Heart right ventricle (tissue), 16 donors: Measurements from ENCODE around the gene CCL25. TPM values are rescaled to one million over a fixed set of nuclear protein-coding genes. Genes with fewer than 3 reads are reported as not detected.

ENCODE experiments used
- ATAC-seq, 8 donors: fragments of 200-7000 bp; cut with Tn5 transposase; one replicate each; pipeline ENCODE4 v1.9.1; 2020; ENCODE audit warnings: mild to moderate bottlenecking in 8 of 8, moderate library complexity in 8 of 8, moderate number of reproducible peaks in 1 of 8
- DNase-seq, 2 donors: peaks; one replicate each; pipeline ENCODE4 v3.0.0-alpha.2; 2020
- H3K27ac ChIP-seq, 10 donors: fragments of 200-600 bp; sonication (generic) in 2 of 10; one replicate each; pipeline versions ENCODE4 v1.5.0 to v1.8.0; 2020 to 2022; ENCODE audit warnings: mild to moderate bottlenecking in 3 of 10
- H3K27me3 ChIP-seq, 7 donors: fragments of 200-600 bp; one replicate each; pipeline ENCODE4 v1.8.0; 2021 to 2022; ENCODE audit warnings: mild to moderate bottlenecking in 2 of 7
- H3K36me3 ChIP-seq, 9 donors: fragments of 200-600 bp; sonication (generic) in 1 of 9; one replicate each; pipeline versions ENCODE4 v1.5.0 to v1.8.0; 2020 to 2022; ENCODE audit warnings: mild to moderate bottlenecking in 2 of 9
- H3K4me1 ChIP-seq, 9 donors: fragments of 200-600 bp; sonication (generic) in 1 of 9; one replicate each; pipeline versions ENCODE4 v1.5.0 to v1.8.0; 2020 to 2022; ENCODE audit warnings: mild to moderate bottlenecking in 4 of 9
- H3K4me3 ChIP-seq, 10 donors: fragments of 200-600 bp; sonication (generic) in 2 of 10; one replicate each; pipeline versions ENCODE4 v1.5.0 to v1.8.0; 2020 to 2022; ENCODE audit warnings: mild to moderate bottlenecking in 7 of 10, moderate library complexity in 2 of 10
- H3K9me3 ChIP-seq, 11 donors: fragments of 200-600 bp in 10 of 11; sonication (generic) in 2 of 11; one replicate each; pipeline versions ENCODE4 v1.5.0 to v1.8.0; 2013 to 2022; ENCODE audit warnings: mild to moderate bottlenecking in 2 of 11, control low read depth in 1 of 11, moderate library complexity in 1 of 11
- WGBS, 2 donors: extraction: QIAGEN DNeasy Blood & Tissue Kit; methylation state at CpG; one replicate each; pipeline ENCODE4 v1.1.7; 2013; ENCODE audit warnings: inconsistent platforms in 1 of 2; 5-methylcytosine and 5-hydroxymethylcytosine counted together
- intact Hi-C, 10 donors: fragments of 100-400 bp; cut with DNase I; formaldehyde crosslinking; loops; one replicate each; pipeline versions ENCODE4 v1.11.1 to v1.14.2; 2022
- polyA plus RNA-seq, 2 donors: library from polyadenylated mRNA; stranded (reverse); fragments of 200-250 nt; gene quantifications; one replicate each; pipeline ENCODE4 v1.2.3, GENCODE V29; 2013
- total RNA-seq, 10 donors: library from RNA; stranded (reverse); fragmentation: NEBNext Ultra II Directional in 3 of 10; extraction: Animal tissue kit (Norgen Biotek cat#: 25700) in 3 of 10; gene quantifications; one replicate each; pipeline versions ENCODE4 v1.2.1 to v1.2.4, GENCODE V29; 2021 to 2023
- TF ChIP-seq, protein P1 (sequence below), 9 donors: fragments of 200-600 bp; sonication (generic) in 2 of 9; IDR thresholded peaks; one replicate each; pipeline versions ENCODE4 v1.5.0 to v1.8.0; 2021 to 2022; ENCODE audit warnings: antibody characterized with exemption in 9 of 9, mild to moderate bottlenecking in 5 of 9, moderate library complexity in 1 of 9
- donor health status: Arrhythmogenic right ventricular cardiomyopathy.
- donor health status: ischemic (EF 13 %, LVEDD 7.1; RV severe dilation, severe dysfunction).
- donor health status: healthy with polysubstance abuse.
- donor health status: DM: no; HTN: yes; CAD: no.
- donor health status: DM: no; HTN: no; CAD: no.
- donor health status: ischemic (EF 25% LVEDD 6.9; RV normal size, moderate dysfunction).
- donor health status: ischemic (EF 25% LVEDD 5.7; RV mildly dilated, moderate dysfunction).
- donor health status: healthy.
- donor health status: DM: yes; HTN: yes; CAD: no.
- donor health status: Ischemic cardiomyopathy.
- donor health status: ischemic (EF 35%, LVEDD 5.7; RV mildly dilated, moderate dysfunction).
- donor health status: nonischemic (EF 11% LVEDD 7.7; RV severe dilation, severe dysfunction).
- donor health status: DM: yes; HTN: yes; CAD: no.
- donor health status: PGD.
- donor health status: ischemic (EF 29% LVEDD 5.4; RV normal size, mild dysfunction).
- donor health status: nonischemic (EF 23%, LVEDD 6.1; RV moderate dilation, normal function).

CCL25 gene
- total and polyA plus RNA-seq, 12 donors: not detected

DNA sequence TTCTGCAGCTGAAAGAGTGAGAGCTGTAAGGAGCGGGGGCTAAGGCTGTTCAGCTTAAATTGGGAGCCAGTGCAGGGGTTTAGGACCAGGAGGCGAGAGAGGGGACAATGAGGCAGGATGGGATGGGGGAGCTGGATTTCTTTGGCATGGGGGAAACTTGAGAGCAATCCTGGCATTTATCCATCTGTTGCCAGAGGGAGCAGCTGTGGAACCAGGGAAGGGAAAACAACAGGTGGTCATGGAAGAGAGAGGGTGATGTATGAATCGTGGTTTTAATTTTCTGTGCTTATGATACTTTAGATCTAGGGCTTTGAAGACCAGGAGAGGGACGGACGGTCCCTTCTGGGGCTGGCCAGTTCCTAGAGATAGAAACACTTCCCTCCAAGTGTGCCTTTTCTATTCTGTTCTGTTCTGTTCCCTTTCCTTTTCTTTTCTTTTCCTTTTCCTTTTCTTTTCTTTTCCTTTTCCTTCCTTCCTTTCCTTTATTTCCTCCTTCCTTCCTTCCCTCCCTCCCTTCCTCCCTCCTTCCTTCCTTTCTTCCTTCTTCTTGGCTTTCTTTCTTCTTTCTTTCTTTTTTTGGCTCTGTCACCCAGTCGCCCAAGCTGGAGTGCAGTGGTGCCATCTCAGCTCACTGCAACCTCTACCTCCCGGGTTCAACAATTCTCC, 16.0 kb upstream of the CCL25 start:
- Histone ChIP-seq H3K4me1 (no peaks in the 10 kb centered on the region), H3K36me3 (no peaks in the 10 kb centered on the region), H3K9me3 (no peaks in the 10 kb centered on the region), H3K4me3 (no peak overlapping the region), H3K27me3 (peaks cover 0 to 32% (median 6%) of the 10 kb centered on the region in 7 donors), H3K27ac (no peak overlapping the region)
- intact Hi-C loops: no loop called here
- no peak for DNase-seq
- ATAC-seq: no peak
- WGBS, 2 donors: 66 to 70% methylated on average over 7 of the region's 7 CpGs
- TF ChIP-seq, protein P1, sequence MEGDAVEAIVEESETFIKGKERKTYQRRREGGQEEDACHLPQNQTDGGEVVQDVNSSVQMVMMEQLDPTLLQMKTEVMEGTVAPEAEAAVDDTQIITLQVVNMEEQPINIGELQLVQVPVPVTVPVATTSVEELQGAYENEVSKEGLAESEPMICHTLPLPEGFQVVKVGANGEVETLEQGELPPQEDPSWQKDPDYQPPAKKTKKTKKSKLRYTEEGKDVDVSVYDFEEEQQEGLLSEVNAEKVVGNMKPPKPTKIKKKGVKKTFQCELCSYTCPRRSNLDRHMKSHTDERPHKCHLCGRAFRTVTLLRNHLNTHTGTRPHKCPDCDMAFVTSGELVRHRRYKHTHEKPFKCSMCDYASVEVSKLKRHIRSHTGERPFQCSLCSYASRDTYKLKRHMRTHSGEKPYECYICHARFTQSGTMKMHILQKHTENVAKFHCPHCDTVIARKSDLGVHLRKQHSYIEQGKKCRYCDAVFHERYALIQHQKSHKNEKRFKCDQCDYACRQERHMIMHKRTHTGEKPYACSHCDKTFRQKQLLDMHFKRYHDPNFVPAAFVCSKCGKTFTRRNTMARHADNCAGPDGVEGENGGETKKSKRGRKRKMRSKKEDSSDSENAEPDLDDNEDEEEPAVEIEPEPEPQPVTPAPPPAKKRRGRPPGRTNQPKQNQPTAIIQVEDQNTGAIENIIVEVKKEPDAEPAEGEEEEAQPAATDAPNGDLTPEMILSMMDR (IDR thresholded peaks at IDR 0.05): no peak

DNA sequence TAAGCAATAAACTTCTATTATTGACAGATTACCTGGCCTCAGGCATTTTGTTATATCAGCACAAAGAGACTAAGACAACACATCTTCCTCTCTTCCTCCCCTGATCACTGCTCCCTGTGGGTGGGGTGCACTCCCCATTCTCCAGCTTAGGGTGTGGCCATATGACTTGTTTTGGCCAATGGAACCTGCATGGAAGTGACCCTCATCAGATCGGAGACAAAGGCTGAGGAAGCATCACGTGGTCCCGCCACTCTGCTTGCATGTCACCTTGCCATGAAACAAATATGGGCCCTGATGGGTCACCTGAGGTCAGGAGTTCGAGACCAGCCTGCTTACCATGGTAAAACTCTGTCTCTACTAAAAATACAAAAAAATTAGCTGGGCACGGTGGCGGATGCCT, 13.7 kb upstream of the CCL25 start:
- WGBS, 2 donors: 76 to 80% methylated on average over 6 of the region's 6 CpGs
- no peak for DNase-seq

DNA sequence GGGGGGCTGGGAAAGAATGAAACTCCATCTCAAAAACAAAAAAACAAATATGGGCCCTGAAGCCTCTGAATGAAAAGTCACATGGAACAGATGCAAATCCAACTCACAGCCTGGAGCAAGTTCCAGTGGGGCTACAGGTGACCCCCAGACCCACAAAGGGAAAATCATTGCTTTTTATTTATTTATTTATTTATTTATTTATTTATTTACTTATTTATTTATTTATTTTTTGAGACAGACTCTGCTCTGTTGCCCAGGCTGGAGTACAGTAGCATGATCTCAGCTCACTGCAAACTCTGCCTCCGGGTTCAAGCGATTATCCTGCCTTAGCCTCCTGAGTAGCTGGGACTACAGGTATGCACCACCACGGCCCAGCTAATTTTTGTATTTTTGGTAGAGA, 13.3 kb upstream of the CCL25 start:
- 95 to 100% methylated on average over 3 of the region's 3 CpGs for WGBS, 2 donors
- Histone ChIP-seq H3K4me1 (no peaks in the 10 kb centered on the region), H3K27ac (no peak overlapping the region), H3K9me3 (no peaks in the 10 kb centered on the region), H3K4me3 (no peak overlapping the region), H3K27me3 (peaks cover 0 to 33% (median 6%) of the 10 kb centered on the region in 7 donors), H3K36me3 (no peaks in the 10 kb centered on the region)
- ATAC-seq: no peak
- TF ChIP-seq, protein P1 (IDR thresholded peaks at IDR 0.05): no peak
- DNase-seq: no peak
- intact Hi-C loops: no loop called here

More for the DNA sequence above, 13.7 kb upstream of the CCL25 start:
- Histone ChIP-seq H3K27ac (no peak overlapping the region), H3K36me3 (no peaks in the 10 kb centered on the region), H3K9me3 (no peaks in the 10 kb centered on the region), H3K4me3 (no peak overlapping the region), H3K27me3 (peaks cover 0 to 34% (median 6%) of the 10 kb centered on the region in 7 donors), H3K4me1 (no peaks in the 10 kb centered on the region)
- TF ChIP-seq, protein P1 (IDR thresholded peaks at IDR 0.05): no peak
- intact Hi-C loops: no loop called here
- no peak for ATAC-seq

DNA sequence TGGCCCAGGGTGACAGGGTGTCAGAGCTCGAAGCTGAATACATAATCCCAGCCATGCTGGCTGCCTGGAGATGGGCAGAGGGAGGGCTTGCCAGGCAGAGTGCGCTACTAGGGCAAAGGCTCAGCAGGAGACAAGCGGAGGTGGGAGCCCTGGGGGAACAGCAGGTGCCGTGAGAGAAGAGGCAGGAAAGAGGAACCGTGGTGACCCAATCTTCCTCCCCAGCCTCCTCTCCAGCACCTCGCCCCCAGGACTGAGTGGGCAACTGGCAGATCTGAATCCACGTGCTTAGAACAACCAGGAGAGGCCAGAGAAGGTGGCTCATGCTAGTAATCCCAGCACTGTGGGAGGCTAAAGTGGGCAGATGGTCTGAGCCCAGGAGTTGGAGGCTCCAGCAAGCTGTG, 11.0 kb upstream of the CCL25 start:
- Histone ChIP-seq H3K9me3 (no peaks in the 10 kb centered on the region), H3K4me3 (no peak overlapping the region), H3K4me1 (no peaks in the 10 kb centered on the region), H3K27ac (no peak overlapping the region), H3K36me3 (no peaks in the 10 kb centered on the region), H3K27me3 (peaks cover 0 to 21% (median 5%) of the 10 kb centered on the region in 7 donors)
- TF ChIP-seq, protein P1 (IDR thresholded peaks at IDR 0.05): no peak
- DNase-seq (no peak), ATAC-seq (no peak)
- intact Hi-C loops: no loop called here
- 71 to 72% methylated on average over 7 of the region's 7 CpGs for WGBS, 2 donors
